H9 (cell line): ENCODE results near the gene MSH6. TPM values are rescaled to one million over a fixed set of nuclear protein-coding genes. Genes with fewer than 3 reads are reported as not detected.

Source experiments
- DNase-seq: peaks from one replicate; pipeline ENCODE4 v3.0.0-alpha.2; 2017
- H2AFZ ChIP-seq: one replicate; pipeline ENCODE4 v1.6.1; 2013; ENCODE audit warnings: mild to moderate bottlenecking, low read length, control low read depth, moderate library complexity
- H2AK5ac ChIP-seq: 2 replicates; pipeline ENCODE4 v1.6.1; 2013; ENCODE audit warnings: low read length, control low read depth, mixed read lengths; ENCODE audit not compliant: insufficient read length
- H2BK120ac ChIP-seq: one replicate; pipeline ENCODE4 v1.6.1; 2013; ENCODE audit warnings: low read depth, mild to moderate bottlenecking, low read length, control low read depth, inconsistent platforms; ENCODE audit not compliant: poor library complexity, severe bottlenecking
- H2BK12ac ChIP-seq: 2 replicates; pipeline ENCODE4 v1.6.1; 2013; ENCODE audit warnings: low read length, control low read depth, mixed read lengths, low read depth; ENCODE audit not compliant: insufficient read length
- H2BK15ac ChIP-seq: 2 replicates; pipeline ENCODE4 v1.6.1; 2013; ENCODE audit warnings: low read depth, low read length, control low read depth
- H2BK20ac ChIP-seq: one replicate; pipeline ENCODE4 v1.6.1; 2013; ENCODE audit warnings: low read depth, mild to moderate bottlenecking, low read length, control low read depth, inconsistent platforms; ENCODE audit not compliant: poor library complexity, severe bottlenecking
- H2BK5ac ChIP-seq: 2 replicates; pipeline ENCODE4 v1.6.1; 2013; ENCODE audit warnings: low read length, control low read depth, mixed read lengths; ENCODE audit not compliant: insufficient read length
- H3K14ac ChIP-seq: 2 replicates; pipeline ENCODE4 v1.6.1; 2013; ENCODE audit warnings: low read length, control low read depth; ENCODE audit not compliant: insufficient read depth
- H3K18ac ChIP-seq: 2 replicates; pipeline ENCODE4 v1.6.1; 2013; ENCODE audit warnings: low read depth, mild to moderate bottlenecking, mixed read lengths, low read length, control low read depth; ENCODE audit not compliant: insufficient read length
- H3K23ac ChIP-seq: 2 replicates; pipeline ENCODE4 v1.6.1; 2013; ENCODE audit warnings: low read length, control low read depth, mixed read lengths, low read depth; ENCODE audit not compliant: insufficient read length
- H3K23me2 ChIP-seq: 2 replicates; pipeline ENCODE4 v1.6.1; 2013; ENCODE audit warnings: low read depth, mild to moderate bottlenecking, mixed read lengths, low read length, control low read depth; ENCODE audit not compliant: insufficient read length, poor library complexity, severe bottlenecking
- H3K27ac ChIP-seq: 2 replicates; pipeline ENCODE4 v1.5.1; 2013; ENCODE audit warnings: low read length, control low read depth, mixed read lengths, low read depth; ENCODE audit not compliant: insufficient read length
- H3K27me3 ChIP-seq: 2 replicates; pipeline ENCODE4 v1.6.1; 2013; ENCODE audit warnings: low read length, control low read depth, inconsistent platforms; ENCODE audit not compliant: insufficient read depth
- H3K4ac ChIP-seq: 2 replicates; pipeline ENCODE4 v1.6.1; 2013; ENCODE audit warnings: low read depth, mild to moderate bottlenecking, control low read depth, inconsistent platforms, low read length, moderate library complexity
- H3K4me1 ChIP-seq: 2 replicates; pipeline ENCODE4 v1.6.1; 2013; ENCODE audit warnings: low read length, control low read depth, inconsistent platforms; ENCODE audit not compliant: insufficient read depth
- H3K4me2 ChIP-seq: 2 replicates; pipeline ENCODE4 v1.6.1; 2013; ENCODE audit warnings: low read length, control low read depth, mixed read lengths; ENCODE audit not compliant: insufficient read length, insufficient read depth
- H3K56ac ChIP-seq: 2 replicates; pipeline ENCODE4 v1.6.1; 2013; ENCODE audit warnings: low read depth, mild to moderate bottlenecking, mixed read lengths, low read length, control low read depth; ENCODE audit not compliant: insufficient read length
- H3K79me1 ChIP-seq: 2 replicates; pipeline ENCODE4 v1.6.1; 2013; ENCODE audit warnings: low read depth, mild to moderate bottlenecking, moderate library complexity, low read length, control low read depth, inconsistent platforms; ENCODE audit not compliant: insufficient read depth, poor library complexity, severe bottlenecking
- H3K79me2 ChIP-seq: 2 replicates; pipeline ENCODE4 v1.6.1; 2013; ENCODE audit warnings: low read length, control low read depth, inconsistent platforms; ENCODE audit not compliant: insufficient read depth
- H3K9ac ChIP-seq: 2 replicates; pipeline ENCODE4 v1.6.1; 2013; ENCODE audit warnings: low read length, control low read depth, mixed read lengths; ENCODE audit not compliant: insufficient read length; ENCODE audit errors: extremely low read depth
- H3K9me3 ChIP-seq: one replicate; pipeline ENCODE4 v1.6.1; 2013; ENCODE audit warnings: low read depth, low read length, inconsistent platforms; ENCODE audit not compliant: control insufficient read depth
- H3T11ph ChIP-seq: one replicate; pipeline ENCODE4 v1.6.1; 2013; ENCODE audit warnings: mild to moderate bottlenecking, low read length, control low read depth, inconsistent platforms
- H4K20me1 ChIP-seq: one replicate; pipeline ENCODE4 v1.6.1; 2013; ENCODE audit not compliant: control insufficient read depth, insufficient read length, insufficient read depth
- H4K5ac ChIP-seq: 2 replicates; pipeline ENCODE4 v1.6.1; 2013; ENCODE audit warnings: low read depth, mild to moderate bottlenecking, mixed read lengths, low read length, control low read depth; ENCODE audit not compliant: insufficient read length
- H4K8ac ChIP-seq: replicated peaks from 2 replicates; pipeline ENCODE4 v1.6.1; 2013; ENCODE audit warnings: low read length, control low read depth, mixed read lengths, low read depth; ENCODE audit not compliant: insufficient read length
- H4K91ac ChIP-seq: 2 replicates; pipeline ENCODE4 v1.6.1; 2013; ENCODE audit warnings: low read depth, mild to moderate bottlenecking, moderate library complexity, mixed read lengths, low read length, control low read depth; ENCODE audit not compliant: insufficient read length
- H3K27ac Mint-ChIP-seq, 3 experiments: 2 replicates in 2 of 3; 3 replicates in 1 of 3; pipeline ENCODE4 v1.8.0; 2020 to 2021; ENCODE audit warnings: mixed read lengths in 3 of 3, mild to moderate bottlenecking in 1 of 3, moderate library complexity in 1 of 3
- H3K27me3 Mint-ChIP-seq: 2 replicates; pipeline ENCODE4 v1.8.0; 2021; ENCODE audit warnings: low read depth, mild to moderate bottlenecking, moderate library complexity, mixed read lengths
- H3K36me3 Mint-ChIP-seq, 3 experiments: 2 replicates in 2 of 3; 3 replicates in 1 of 3; pipeline ENCODE4 v1.8.0; 2020 to 2021; ENCODE audit warnings: low read depth in 3 of 3, mixed read lengths in 3 of 3; ENCODE audit not compliant: insufficient read depth in 1 of 3
- H3K4me1 Mint-ChIP-seq, 2 experiments: 2 replicates each; pipeline ENCODE4 v1.8.0; 2020; ENCODE audit warnings: mixed read lengths in 2 of 2
- H3K4me3 Mint-ChIP-seq, 2 experiments: 2 replicates in 1 of 2; 3 replicates in 1 of 2; pipeline ENCODE4 v1.8.0; 2020 to 2021; ENCODE audit warnings: mild to moderate bottlenecking in 2 of 2, mixed read lengths in 2 of 2, moderate library complexity in 1 of 2
- H3K9me3 Mint-ChIP-seq, 2 experiments: 2 replicates in 1 of 2; 3 replicates in 1 of 2; pipeline ENCODE4 v1.8.0; 2020; ENCODE audit warnings: mild to moderate bottlenecking in 2 of 2, mixed read lengths in 2 of 2, moderate library complexity in 1 of 2
- total RNA-seq: library from RNA; stranded (reverse); gene quantifications from 2 replicates; pipeline ENCODE4 v1.2.1, GENCODE V29; 2021
- TF ChIP-seq, protein P1 (sequence below): fragments of 200-600 bp; sonication (generic); conservative IDR thresholded peaks from 3 replicates; pipeline ENCODE4 v1.8.0; 2021; ENCODE audit warnings: antibody characterized with exemption, mild to moderate bottlenecking

MSH6 gene
- total RNA-seq, 1 experiment from 2014 or later, result 303 TPM

DNA sequence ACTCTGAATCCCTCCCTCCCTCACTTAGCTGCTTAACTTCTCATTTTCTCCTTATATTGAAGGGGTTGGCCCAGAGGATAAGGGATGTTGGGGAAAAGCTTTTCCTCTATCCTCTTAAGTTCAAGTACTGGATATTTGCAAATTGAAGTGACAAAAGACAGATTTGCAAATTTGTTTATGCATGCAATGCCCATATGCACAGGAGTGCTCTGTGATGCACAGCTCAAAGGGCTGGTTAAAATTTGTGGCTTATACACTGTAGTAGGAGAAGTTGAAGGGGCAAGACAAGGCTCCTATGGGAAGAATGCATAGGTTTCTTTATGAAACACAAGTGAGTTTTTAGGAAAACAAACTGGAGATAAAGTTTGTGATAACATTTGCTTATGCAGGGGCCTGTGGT lies 8.4 kb upstream of the MSH6 start:
- H3K27me3 Mint-ChIP-seq, result no peaks in the 10 kb centered on the region; the same call in 1 of the 2 replicates
- no peak for DNase-seq
- H3K27ac Mint-ChIP-seq, result no peak overlapping the region
- Histone ChIP-seq H3K56ac (no peak overlapping the region), H3K27ac (no peak overlapping the region), H3K4me1 (peaks cover 5% of the 10 kb centered on the region; the same call in 1 of the 2 replicates), H3K9me3 (no peaks in the 10 kb centered on the region), H3T11ph (no peak overlapping the region), H3K18ac (no peak overlapping the region), H4K8ac (no peak overlapping the region), H3K9ac (no peak overlapping the region), H3K79me1 (no peaks in the 10 kb centered on the region), H3K27me3 (no peaks in the 10 kb centered on the region), H4K91ac (no peak overlapping the region), H2BK5ac (no peak overlapping the region), H2BK20ac (no peak overlapping the region), H3K23me2 (no peaks in the 10 kb centered on the region), H3K23ac (no peak overlapping the region), H3K4ac (no peak overlapping the region), H2BK15ac (no peak overlapping the region), H3K79me2 (no peaks in the 10 kb centered on the region), H2AK5ac (no peak overlapping the region), H2BK12ac (no peak overlapping the region), H2BK120ac (no peak overlapping the region), H3K14ac (no peak overlapping the region), H4K20me1 (no peaks in the 10 kb centered on the region), H3K4me2 (no peak overlapping the region), H2AFZ (no peak overlapping the region), H4K5ac (no peak overlapping the region)
- peaks cover 0 to 6% of the 10 kb centered on the region in 2 experiments; a peak in 2 of 5 replicates for H3K9me3 Mint-ChIP-seq
- H3K36me3 Mint-ChIP-seq, result peaks cover 0 to 10% (median 5%) of the 10 kb centered on the region in 3 experiments; a peak in 3 of 7 replicates
- H3K4me3 Mint-ChIP-seq, result no peak overlapping the region
- peaks cover 26 to 28% of the 10 kb centered on the region in 2 experiments for H3K4me1 Mint-ChIP-seq
- TF ChIP-seq, protein P1, sequence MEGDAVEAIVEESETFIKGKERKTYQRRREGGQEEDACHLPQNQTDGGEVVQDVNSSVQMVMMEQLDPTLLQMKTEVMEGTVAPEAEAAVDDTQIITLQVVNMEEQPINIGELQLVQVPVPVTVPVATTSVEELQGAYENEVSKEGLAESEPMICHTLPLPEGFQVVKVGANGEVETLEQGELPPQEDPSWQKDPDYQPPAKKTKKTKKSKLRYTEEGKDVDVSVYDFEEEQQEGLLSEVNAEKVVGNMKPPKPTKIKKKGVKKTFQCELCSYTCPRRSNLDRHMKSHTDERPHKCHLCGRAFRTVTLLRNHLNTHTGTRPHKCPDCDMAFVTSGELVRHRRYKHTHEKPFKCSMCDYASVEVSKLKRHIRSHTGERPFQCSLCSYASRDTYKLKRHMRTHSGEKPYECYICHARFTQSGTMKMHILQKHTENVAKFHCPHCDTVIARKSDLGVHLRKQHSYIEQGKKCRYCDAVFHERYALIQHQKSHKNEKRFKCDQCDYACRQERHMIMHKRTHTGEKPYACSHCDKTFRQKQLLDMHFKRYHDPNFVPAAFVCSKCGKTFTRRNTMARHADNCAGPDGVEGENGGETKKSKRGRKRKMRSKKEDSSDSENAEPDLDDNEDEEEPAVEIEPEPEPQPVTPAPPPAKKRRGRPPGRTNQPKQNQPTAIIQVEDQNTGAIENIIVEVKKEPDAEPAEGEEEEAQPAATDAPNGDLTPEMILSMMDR, result no peak
